Limb (tissue), 2 donors: Measurements from ENCODE around the gene PSMD9.

Experiments used
- DNase-seq, 2 donors: peaks; one replicate each; pipeline ENCODE4 v3.0.0-alpha.2; 2016; ENCODE audit errors: extremely low spot score in 2 of 2

Gene PSMD9

DNA sequence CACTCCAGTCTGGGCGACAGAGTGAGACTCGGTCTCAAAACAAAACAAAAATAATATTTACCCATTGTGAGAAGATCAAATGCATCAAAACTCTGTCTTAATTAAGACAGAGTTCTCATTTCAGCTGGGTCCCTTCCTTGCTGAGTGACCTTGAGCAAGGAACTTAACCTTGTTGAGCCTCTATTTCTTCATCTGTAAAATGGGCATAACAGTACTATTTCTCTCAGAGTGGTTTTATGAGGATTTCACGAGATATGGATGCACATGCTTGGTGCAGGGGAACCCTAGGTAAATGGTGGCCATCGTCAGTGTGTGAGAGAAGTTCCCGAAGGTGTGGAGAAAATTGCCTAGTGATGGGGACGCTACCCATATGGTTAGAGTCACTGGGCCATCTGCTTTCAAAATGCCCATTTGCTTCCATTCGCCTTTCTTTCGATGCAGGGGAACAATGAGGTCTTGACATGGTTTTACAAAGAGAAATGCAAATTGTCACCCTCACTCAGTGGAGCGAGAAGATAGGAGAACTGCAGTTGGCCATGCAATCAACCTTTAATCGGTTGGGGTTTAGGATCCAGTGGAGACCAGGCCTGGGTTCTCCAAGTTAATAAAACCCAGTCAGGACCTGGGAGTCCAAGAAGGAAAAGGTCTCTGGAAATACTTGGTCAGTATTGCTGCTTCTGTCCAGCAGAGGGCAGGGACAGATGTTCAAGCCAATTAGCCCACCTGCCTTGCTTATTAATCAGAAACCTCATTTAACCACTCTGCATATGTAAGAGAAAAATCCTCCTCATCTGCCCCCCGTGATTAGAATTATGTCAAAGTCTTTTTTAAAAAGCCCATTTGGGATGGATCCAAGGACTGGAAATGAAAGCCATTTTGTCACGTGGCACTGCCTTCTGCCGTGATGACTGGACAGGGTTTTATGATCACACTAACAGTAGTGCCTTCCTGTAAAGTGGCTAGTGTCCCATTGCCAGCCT, 67.0 kb downstream of the PSMD9 start:
- no peak for DNase-seq

DNA sequence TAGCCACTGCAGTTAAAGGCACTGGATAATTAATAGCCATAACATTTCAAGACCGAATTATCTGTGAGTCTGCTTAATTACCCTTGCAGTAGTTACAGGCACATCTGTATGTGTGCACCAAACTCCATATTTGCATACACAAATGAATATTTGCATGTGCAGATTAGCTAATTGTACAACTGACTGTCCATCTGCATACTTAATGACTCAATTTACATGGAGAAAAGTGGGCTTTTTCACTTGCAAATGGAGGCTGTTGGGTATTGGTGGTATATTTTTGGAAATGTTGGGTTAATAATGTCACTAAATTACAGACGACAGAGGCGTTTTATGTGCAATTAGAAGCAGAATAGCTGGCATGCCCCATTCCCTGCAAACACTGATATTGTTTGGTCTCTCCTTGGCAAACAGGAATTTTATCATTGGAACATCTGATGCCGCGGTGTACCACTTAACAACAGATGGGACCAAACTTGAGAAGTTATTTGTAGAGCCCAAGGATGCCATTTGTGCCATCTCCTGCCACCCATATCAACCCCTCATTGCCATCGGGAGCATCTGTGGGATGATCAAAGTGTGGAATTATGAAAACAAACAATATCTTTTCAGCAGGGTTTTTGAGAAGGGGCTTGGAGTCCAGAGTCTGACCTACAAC, 69.4 kb downstream of the PSMD9 start:
- no peak for DNase-seq

DNA sequence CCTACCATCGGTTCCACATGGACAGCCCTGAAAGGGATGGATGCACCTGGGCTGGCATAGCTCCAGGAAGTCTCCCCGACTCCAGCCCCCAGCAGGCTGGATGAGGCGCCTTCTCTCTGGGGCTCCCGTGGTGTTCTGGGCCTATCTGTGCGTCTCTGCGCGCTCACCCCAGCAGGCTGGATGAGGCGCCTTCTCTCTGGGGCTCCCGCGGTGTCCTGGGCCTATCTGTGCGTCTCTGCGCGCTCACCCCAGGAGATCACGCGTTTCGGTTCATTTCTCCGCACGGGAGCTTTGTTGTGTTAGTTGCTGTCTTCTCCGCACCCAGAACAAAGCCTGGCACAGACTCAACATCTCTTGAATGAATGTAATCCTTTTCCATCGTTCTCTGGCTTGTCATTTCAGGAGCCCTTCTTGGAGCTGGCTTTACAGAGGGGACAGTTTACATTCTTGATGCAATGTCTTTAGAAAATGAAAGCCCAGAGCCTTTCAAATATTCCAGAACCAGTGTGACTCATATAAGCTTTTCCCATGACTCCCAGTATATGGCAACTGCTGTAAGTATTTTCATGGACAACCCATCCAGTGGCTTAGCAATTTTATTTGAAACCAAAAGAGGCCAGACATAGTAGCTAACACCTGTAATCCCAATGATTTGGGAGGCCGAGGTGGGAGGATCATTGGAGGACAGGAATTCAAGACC, 70.1 kb downstream of the PSMD9 start:
- DNase-seq: no peak

DNA sequence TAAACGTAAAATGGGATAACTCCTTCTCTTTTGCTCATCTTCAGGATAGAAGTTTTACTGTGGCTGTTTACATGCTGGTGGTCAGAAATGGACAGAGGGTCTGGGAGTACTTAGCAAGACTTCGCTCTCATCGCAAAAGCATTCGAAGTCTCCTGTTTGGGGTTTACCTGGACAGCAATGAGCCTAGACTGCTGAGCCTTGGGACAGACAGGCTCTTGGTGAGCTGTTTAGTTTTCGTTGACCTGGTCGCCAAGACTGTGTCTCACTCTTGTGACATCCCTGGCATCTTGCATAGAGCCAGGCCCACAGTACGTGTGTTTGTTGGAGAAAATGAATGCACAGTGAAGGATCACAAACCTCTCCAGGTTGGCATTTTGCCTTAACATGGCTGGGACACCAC, 72.0 kb downstream of the PSMD9 start:
- DNase-seq: no peak

DNA sequence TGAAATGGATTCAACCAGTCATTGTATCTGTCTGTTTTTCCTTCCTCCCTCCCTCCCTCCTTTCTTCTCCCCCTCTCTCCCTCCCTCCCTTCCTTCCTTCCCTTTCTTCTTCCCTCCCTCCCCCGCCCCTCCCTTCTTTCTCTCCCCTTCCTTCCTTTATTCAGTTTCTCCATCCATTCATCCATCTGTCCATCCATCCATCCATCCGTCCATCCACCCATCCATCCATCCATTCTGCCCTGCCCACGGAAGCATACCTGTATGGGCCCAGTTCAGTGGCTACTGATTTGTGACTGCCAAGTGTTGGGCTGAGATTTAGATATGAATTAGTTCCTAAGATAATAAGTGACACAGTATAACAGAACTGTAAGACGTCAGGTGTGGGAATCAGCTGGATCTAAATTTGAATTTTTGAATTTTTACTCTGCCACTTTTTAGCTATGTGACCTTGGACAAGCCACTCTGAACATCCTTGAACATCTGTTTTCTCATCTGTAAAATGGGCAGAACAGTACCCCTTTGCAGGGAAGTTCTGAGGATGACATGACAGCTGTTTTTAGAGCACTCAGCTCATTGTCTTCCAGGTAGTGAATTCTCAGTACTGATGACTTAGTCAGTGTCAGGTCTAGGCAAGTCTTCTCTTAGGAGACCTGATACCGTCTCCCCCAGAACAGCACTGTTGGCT, 72.7 kb downstream of the PSMD9 start:
- no peak for DNase-seq

DNA sequence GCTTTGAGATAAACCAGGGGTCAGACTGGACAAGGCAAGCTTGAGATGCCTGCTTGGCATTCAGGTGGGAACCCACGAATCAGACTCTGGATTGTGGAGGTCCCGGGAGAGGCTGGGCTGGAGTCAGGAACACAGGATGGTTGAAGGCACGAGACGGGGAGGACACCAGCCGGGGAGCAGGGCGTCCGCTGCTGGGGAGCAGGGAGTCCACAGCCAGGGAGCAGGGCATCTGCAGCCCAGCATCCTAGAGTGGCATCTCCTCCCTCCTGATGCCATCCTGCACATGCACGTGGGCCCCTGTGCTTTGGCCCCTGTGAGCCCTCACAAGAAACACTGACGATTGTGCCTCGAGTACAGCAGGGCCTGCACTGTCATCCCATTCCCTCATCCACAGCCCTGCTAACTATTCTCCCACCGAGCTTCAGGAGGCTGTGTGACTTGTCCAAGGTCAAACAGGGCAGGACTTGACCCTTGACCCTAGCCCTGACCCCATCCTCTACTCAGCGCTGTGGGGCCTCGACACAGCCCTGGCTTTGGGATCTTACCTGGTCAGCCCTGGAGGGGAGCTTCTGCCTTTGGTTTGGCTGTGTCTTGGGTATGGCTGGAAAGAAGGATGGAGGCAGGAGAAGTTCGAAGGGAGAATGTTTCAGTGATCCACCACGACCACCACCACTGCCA, 74.9 kb downstream of the PSMD9 start:
- no peak for DNase-seq

DNA sequence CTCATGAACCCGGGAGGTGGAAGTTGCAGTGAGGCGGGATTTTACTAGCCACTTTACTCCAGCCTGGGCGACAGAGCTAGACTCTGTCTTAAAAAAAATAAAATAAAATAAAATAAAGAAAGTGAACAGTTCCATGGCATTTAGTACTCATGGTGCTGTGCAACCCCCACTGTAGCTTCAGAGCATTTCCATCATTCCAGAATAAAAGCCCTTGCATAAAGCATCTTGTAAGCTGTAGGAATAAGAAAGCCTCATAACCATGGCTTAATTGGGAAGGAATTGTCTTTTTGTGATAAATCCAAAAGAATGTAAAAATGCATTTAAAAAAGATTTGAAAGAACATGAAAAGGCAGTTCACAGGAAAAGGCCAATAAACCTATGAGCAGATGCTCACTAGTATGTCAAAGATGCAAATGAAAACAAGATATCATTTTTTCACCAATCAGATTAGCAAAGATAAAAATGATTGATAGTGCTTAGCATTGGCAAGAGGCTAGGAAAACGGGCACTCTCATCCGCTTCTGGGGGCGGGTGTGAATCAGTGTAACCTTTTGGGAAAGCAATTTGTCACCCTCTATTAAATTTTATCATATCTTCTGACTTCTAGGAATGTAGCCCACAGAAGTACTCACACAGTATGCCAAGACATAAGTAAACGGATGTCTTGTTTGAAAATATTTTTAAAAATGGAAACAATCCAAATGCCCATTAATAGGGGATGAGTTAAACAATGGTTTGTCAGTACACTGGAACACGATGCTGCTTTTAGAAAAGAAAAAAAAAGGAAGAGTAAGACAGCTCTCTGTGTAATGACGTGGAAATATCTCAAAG, 76.4 kb downstream of the PSMD9 start:
- no peak for DNase-seq

DNA sequence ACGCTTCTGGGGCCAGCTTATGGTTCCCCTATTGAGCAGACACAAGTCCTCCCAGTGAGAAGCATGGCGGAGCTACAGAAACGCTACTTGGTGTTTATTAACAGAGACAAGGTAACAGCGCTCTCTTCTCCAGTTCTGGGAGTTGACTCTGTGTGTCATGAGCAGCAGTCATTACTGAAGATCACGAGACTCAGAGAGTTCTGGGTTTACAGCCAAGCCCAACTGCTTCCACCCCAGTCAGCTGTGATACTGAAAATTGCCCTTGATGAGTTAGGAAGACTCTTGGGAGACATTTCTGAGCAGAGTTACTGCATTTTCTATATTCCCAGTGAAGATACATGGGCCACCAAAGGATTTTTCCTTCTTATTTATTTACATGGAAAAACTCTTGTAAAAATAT, 78.4 kb downstream of the PSMD9 start:
- no peak for DNase-seq
